Ascending aorta (tissue), 2 donors: ENCODE data around the gene SPESP1. TPM values are rescaled to one million over a fixed set of nuclear protein-coding genes. Genes with fewer than 3 reads are reported as not detected.

Experiments
- DNase-seq, 2 donors: peaks; one replicate each; pipeline ENCODE4 v3.0.0-alpha.2; 2019; ENCODE audit warnings: low spot score in 2 of 2
- H3K27ac ChIP-seq, 2 donors: fragments of 200-600 bp; sonication (generic); one replicate each; pipeline ENCODE4 v1.5.1; 2016 to 2017; ENCODE audit warnings: mild to moderate bottlenecking in 1 of 2
- H3K27me3 ChIP-seq: fragments of 200-600 bp; sonication (generic); one replicate; pipeline ENCODE4 v1.5.1; 2017
- H3K36me3 ChIP-seq, 2 donors: fragments of 200-600 bp; sonication (generic); one replicate each; pipeline ENCODE4 v1.5.1; 2016
- H3K4me1 ChIP-seq, 2 donors: fragments of 200-600 bp; sonication (generic); one replicate each; pipeline ENCODE4 v1.5.1; 2016 to 2017; ENCODE audit warnings: mild to moderate bottlenecking in 1 of 2
- H3K4me3 ChIP-seq, 2 donors: fragments of 200-600 bp; sonication (generic); one replicate each; pipeline ENCODE4 v1.5.1; 2016 to 2017; ENCODE audit warnings: mild to moderate bottlenecking in 1 of 2
- H3K9me3 ChIP-seq, 2 donors: fragments of 200-600 bp; sonication (generic); one replicate each; pipeline ENCODE4 v1.5.1; 2016
- intact Hi-C: fragments of 100-400 bp; cut with DNase I; formaldehyde crosslinking; loops from one replicate; pipeline ENCODE4 v1.15.1; 2023
- total RNA-seq: library from RNA; depleted of rRNA; stranded (reverse); fragments of >200 nt; gene quantifications from one replicate; pipeline ENCODE4 v1.1.0, GENCODE V29; 2016
- TF ChIP-seq, protein P1 (sequence below), 3 experiments: fragments of 200-600 bp in 2 of 3; fragments of 450-650 bp in 1 of 3; sonication (generic) in 2 of 3; IDR thresholded peaks; one replicate each; pipeline ENCODE4 v1.5.1; 2016 to 2019; ENCODE audit warnings: antibody characterized with exemption in 3 of 3, mild to moderate bottlenecking in 1 of 3, moderate library complexity in 1 of 3

SPESP1 gene
- total RNA-seq, 1 donor from 2014 or later = 6.1 TPM

DNA sequence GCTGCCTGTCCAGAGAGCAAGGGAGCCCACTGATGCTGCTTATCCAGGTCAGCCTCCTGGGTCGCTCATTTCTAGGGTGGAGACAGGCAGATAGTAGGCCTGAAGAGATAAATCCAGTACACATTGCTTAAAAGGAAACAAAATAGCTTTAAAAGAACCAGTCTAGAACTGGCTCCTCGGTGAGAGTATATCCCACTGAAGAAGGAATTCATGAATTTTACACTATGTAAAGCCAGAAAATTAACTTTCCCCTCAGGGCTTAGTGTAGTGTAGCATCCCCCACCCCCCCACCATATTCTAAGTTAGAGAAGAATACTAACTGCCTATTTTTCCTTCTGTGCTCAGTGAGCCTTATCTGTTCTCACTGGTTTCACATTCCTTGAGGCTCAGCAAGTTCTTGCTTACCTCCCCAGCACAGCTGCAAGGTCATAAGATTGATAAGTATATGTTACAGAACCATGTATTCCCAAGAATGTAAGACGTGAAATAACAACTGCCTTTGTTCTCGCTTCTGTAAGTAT, 53.7 kb downstream of the SPESP1 start:
- Histone ChIP-seq H3K4me1 (no peaks in the 10 kb centered on the region), H3K27ac (no peak overlapping the region), H3K36me3 (no peaks in the 10 kb centered on the region), H3K27me3 (no peaks in the 10 kb centered on the region), H3K4me3 (no peak overlapping the region), H3K9me3 (no peaks in the 10 kb centered on the region)
- TF ChIP-seq, protein P1, sequence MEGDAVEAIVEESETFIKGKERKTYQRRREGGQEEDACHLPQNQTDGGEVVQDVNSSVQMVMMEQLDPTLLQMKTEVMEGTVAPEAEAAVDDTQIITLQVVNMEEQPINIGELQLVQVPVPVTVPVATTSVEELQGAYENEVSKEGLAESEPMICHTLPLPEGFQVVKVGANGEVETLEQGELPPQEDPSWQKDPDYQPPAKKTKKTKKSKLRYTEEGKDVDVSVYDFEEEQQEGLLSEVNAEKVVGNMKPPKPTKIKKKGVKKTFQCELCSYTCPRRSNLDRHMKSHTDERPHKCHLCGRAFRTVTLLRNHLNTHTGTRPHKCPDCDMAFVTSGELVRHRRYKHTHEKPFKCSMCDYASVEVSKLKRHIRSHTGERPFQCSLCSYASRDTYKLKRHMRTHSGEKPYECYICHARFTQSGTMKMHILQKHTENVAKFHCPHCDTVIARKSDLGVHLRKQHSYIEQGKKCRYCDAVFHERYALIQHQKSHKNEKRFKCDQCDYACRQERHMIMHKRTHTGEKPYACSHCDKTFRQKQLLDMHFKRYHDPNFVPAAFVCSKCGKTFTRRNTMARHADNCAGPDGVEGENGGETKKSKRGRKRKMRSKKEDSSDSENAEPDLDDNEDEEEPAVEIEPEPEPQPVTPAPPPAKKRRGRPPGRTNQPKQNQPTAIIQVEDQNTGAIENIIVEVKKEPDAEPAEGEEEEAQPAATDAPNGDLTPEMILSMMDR (IDR thresholded peaks at IDR 0.05) = no peak
- intact Hi-C loops = no loop called here
- no peak for DNase-seq

DNA sequence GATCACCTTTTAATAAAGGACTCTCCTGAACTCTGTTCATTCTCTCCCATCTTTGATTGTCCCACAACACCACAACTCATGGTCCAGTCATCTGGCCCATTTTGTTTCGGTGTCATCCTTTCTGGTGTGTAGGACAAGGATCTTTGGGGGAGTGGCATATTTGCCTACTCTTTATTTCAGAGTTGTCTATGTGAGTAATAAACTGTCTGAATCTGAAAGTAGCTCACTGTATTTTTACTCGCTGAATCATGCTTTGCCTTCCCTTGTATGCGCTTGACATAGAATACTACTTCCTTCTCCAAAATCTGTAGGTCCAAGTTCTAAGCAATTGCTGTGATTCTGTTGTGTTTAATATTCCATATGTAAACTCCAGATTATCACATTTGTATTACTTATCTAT, 54.3 kb downstream of the SPESP1 start:
- H3K27me3 ChIP-seq = no peaks in the 10 kb centered on the region
- TF ChIP-seq, protein P1 (IDR thresholded peaks at IDR 0.05) = no peak
- no peaks in the 10 kb centered on the region for H3K9me3 ChIP-seq
- intact Hi-C loops = no loop called here
- DNase-seq = no peak
- H3K4me3 ChIP-seq = no peak overlapping the region
- no peak overlapping the region for H3K27ac ChIP-seq
- no peaks in the 10 kb centered on the region for H3K36me3 ChIP-seq
- H3K4me1 ChIP-seq = no peaks in the 10 kb centered on the region

DNA sequence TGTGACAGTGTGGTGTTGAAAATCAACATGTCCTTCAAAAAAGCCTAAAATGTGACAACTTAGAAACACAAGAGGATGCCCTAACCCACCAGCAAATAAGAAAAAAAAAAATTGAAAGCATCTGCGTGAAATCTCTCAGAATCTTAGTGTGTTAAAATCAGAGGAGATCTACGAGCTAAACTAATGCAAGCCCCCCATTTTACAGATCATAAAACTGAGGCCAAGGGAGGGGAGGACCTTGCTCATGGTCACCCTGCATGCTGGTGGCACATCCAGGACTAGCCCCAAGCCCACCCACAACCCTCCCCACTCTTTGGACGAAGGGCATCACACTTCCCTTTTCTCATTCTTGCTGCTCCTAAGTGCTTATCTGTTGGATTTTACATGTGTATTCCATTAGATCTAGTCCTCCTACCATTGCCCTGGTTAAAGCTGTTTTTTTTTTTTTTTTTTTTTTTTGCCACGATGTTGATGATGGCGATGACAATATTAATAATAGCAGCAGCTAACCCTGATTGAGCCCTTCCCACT, 55.1 kb downstream of the SPESP1 start:
- H3K36me3 ChIP-seq = no peaks in the 10 kb centered on the region
- no peaks in the 10 kb centered on the region for H3K9me3 ChIP-seq
- no peak for DNase-seq
- H3K4me3 ChIP-seq = no peak overlapping the region
- intact Hi-C loops = no loop called here
- TF ChIP-seq, protein P1 (IDR thresholded peaks at IDR 0.05) = no peak
- H3K4me1 ChIP-seq = no peaks in the 10 kb centered on the region
- H3K27me3 ChIP-seq = no peaks in the 10 kb centered on the region
- H3K27ac ChIP-seq = no peak overlapping the region

DNA sequence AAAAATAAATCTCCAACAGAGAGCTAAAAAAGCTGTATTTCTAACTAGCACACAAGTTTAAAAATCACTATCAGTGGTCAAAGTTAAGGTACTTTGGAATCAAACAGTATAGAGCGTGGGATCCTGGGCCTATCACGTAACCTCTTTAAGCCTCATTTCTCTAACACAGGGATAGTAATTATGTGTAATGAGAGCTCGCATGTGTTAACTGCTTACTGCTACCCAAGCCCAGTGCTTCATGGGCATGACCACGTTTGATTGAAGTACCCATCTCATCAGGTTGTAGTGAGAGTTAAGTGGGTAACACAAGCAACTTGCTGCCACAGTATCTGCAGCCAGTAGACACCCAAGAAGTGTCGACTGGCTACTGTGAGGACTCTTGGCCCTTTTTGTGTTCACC, 56.0 kb downstream of the SPESP1 start:
- no peaks in the 10 kb centered on the region for H3K4me1 ChIP-seq
- intact Hi-C loops = no loop called here

DNA sequence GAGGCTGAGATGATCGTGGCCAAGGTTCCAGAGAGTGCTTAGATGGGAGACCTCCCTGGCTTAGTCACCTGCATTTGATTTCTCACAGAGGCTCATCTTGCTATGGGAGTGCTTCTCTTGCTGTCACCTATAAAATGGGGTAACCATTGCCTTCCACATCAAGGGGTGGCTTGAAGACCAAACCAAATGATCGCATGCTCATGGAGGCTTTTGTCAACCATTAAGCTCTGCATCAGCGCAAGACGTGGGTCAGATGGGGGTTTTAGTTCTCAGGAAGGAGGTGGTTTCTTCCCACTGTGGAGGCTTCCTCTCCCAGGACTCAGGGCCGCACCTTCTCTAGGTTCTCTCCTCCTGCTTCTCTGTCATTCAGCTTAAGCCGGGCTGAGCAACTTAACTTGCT, 56.8 kb downstream of the SPESP1 start:
- Histone ChIP-seq H3K36me3 (no peaks in the 10 kb centered on the region), H3K27ac (no peak overlapping the region), H3K27me3 (no peaks in the 10 kb centered on the region), H3K9me3 (no peaks in the 10 kb centered on the region), H3K4me1 (no peaks in the 10 kb centered on the region), H3K4me3 (no peak overlapping the region)
- DNase-seq = no peak
- intact Hi-C loops = no loop called here
- TF ChIP-seq, protein P1 (IDR thresholded peaks at IDR 0.05) = no peak

More for the DNA sequence above, 56.0 kb downstream of the SPESP1 start:
- Histone ChIP-seq H3K27ac (no peak overlapping the region), H3K9me3 (no peaks in the 10 kb centered on the region), H3K4me3 (no peak overlapping the region), H3K36me3 (no peaks in the 10 kb centered on the region), H3K27me3 (no peaks in the 10 kb centered on the region)
- DNase-seq = no peak
- TF ChIP-seq, protein P1 (IDR thresholded peaks at IDR 0.05) = no peak

DNA sequence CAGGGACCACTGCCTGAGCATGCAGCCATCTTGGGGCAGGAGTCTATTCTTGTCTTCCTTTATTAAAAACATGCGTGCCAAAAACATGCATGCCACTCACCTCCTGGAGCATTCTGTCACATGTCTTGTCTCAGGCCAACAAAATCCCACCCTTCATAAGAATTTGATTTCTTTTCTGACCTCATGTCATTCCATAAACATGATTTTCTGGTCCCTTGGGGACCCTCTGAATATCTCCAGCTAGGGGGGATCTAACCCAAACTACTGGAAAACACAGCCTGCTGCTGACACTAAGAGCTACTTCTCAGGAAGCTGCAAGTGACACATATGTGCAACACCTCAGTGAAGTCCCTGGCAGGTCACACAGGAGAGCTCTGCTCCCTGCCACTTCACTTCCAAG, 57.4 kb downstream of the SPESP1 start:
- Histone ChIP-seq H3K27ac (no peak overlapping the region), H3K4me3 (no peak overlapping the region), H3K4me1 (no peaks in the 10 kb centered on the region), H3K9me3 (no peaks in the 10 kb centered on the region), H3K36me3 (no peaks in the 10 kb centered on the region), H3K27me3 (no peaks in the 10 kb centered on the region)
- no peak for DNase-seq
- TF ChIP-seq, protein P1 (IDR thresholded peaks at IDR 0.05) = no peak
- intact Hi-C loops = no loop called here
